ENCODE measurements around the gene SCYGR5. TPM values are rescaled to one million over a fixed set of nuclear protein-coding genes. Genes with fewer than 3 reads are reported as not detected.

The SCYGR5 gene
- total RNA-seq, 2 donors from 2014 or later = not detected

DNA sequence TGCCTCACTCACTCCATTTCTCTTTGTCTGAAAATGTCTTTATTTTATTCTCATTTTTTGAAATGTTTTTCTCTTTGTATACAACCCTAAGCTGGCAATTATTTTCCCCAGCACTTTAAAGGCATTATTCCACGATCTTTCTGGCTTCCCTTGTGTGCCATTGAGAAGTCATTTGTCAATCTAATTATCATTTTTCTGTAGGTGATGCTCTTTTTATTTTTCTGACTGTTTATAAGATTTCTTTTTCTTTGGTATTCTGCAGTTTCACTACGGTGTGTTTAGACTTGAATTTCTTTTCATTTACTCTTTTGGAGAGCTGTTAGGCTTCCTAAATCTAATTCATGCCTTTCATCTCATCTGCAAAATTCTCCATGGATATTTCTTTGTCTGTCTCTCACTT, 41.2 kb upstream of the SCYGR5 start:
- DNase-seq = no peak
- H3K27me3 Mint-ChIP-seq (ENCODE audit: insufficient read depth) = no peaks in the 10 kb centered on the region
- 85% methylated on average over 2 of the region's 2 CpGs; no CpG with 5 or more reads in 1 of the 2 experiments for WGBS, 2 experiments (ENCODE audit: insufficient coverage in 1 of 2, insufficient read length in 1 of 2)
- no peak overlapping the region for H3K27ac Mint-ChIP-seq
- Histone ChIP-seq H3K9me3 (ENCODE audit: control insufficient read depth, low read length) (no peaks in the 10 kb centered on the region), H3K4me3 (ENCODE audit: low read length) (no peak overlapping the region), H3K27me3 (ENCODE audit: control insufficient read depth, insufficient read depth, low read length, poor library complexity, severe bottlenecking) (no peaks in the 10 kb centered on the region), H3K27ac (ENCODE audit: low read depth, low read length) (no peak overlapping the region), H3K36me3 (ENCODE audit: control insufficient read depth, insufficient read depth, low read length) (no peaks in the 10 kb centered on the region), H3K4me1 (ENCODE audit: control insufficient read depth, insufficient read depth, low read length) (no peaks in the 10 kb centered on the region), H3K9ac (ENCODE audit: extremely low read depth, low read length, poor library complexity, severe bottlenecking) (no peak overlapping the region)
- no peak overlapping the region for H3K4me3 Mint-ChIP-seq
- H3K36me3 Mint-ChIP-seq (ENCODE audit: low read depth) = no peaks in the 10 kb centered on the region
- H3K9me3 Mint-ChIP-seq = peaks cover 2% of the 10 kb centered on the region
- TF ChIP-seq, protein P1, sequence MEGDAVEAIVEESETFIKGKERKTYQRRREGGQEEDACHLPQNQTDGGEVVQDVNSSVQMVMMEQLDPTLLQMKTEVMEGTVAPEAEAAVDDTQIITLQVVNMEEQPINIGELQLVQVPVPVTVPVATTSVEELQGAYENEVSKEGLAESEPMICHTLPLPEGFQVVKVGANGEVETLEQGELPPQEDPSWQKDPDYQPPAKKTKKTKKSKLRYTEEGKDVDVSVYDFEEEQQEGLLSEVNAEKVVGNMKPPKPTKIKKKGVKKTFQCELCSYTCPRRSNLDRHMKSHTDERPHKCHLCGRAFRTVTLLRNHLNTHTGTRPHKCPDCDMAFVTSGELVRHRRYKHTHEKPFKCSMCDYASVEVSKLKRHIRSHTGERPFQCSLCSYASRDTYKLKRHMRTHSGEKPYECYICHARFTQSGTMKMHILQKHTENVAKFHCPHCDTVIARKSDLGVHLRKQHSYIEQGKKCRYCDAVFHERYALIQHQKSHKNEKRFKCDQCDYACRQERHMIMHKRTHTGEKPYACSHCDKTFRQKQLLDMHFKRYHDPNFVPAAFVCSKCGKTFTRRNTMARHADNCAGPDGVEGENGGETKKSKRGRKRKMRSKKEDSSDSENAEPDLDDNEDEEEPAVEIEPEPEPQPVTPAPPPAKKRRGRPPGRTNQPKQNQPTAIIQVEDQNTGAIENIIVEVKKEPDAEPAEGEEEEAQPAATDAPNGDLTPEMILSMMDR (conservative IDR thresholded peaks at IDR 0.05) = no peak
- no peaks in the 10 kb centered on the region for H3K4me1 Mint-ChIP-seq

DNA sequence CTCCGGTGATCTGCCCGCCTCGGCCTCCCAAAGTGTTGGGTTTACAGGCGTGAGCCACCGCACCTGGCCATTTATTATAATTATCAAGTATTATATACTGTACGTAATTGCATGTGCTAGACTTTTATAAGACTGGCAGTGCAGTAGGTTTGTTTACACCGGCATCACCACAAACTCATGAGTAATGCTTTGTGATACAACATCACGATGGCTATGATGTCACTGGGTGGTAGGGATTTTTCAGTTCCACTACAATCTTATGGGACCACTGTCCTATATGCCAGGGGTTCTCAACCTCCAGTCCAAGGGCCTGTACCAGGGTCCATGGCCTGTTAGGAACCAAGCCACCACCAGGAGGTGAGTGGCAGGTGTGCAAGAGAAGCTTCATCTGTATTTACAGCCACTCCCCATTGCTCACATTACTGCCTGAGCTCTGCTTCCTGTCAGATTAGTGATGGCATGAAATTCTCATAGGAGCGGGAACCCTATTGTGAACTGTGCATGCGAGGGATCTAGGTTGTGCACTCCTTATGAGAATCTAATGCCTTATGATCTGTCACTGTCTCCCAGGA, 39.9 kb upstream of the SCYGR5 start:
- Mint-ChIP-seq H3K27me3 (ENCODE audit: insufficient read depth) (no peaks in the 10 kb centered on the region), H3K4me3 (no peak overlapping the region), H3K36me3 (ENCODE audit: low read depth) (no peaks in the 10 kb centered on the region), H3K9me3 (peaks cover 2% of the 10 kb centered on the region), H3K4me1 (no peaks in the 10 kb centered on the region), H3K27ac (no peak overlapping the region)
- Histone ChIP-seq H3K36me3 (ENCODE audit: control insufficient read depth, insufficient read depth, low read length) (no peaks in the 10 kb centered on the region), H3K27ac (ENCODE audit: low read depth, low read length) (no peak overlapping the region), H3K9ac (ENCODE audit: extremely low read depth, low read length, poor library complexity, severe bottlenecking) (no peak overlapping the region), H3K9me3 (ENCODE audit: control insufficient read depth, low read length) (no peaks in the 10 kb centered on the region), H3K4me1 (ENCODE audit: control insufficient read depth, insufficient read depth, low read length) (no peaks in the 10 kb centered on the region), H3K27me3 (ENCODE audit: control insufficient read depth, insufficient read depth, low read length, poor library complexity, severe bottlenecking) (no peaks in the 10 kb centered on the region), H3K4me3 (ENCODE audit: low read length) (no peak overlapping the region)
- DNase-seq = no peak
- TF ChIP-seq, protein P1 (conservative IDR thresholded peaks at IDR 0.05) = peak; percentile 12
- 84 to 93% methylated on average over 5 to 10 of the region's 10 CpGs for WGBS, 2 experiments (ENCODE audit: insufficient coverage in 1 of 2, insufficient read length in 1 of 2)

DNA sequence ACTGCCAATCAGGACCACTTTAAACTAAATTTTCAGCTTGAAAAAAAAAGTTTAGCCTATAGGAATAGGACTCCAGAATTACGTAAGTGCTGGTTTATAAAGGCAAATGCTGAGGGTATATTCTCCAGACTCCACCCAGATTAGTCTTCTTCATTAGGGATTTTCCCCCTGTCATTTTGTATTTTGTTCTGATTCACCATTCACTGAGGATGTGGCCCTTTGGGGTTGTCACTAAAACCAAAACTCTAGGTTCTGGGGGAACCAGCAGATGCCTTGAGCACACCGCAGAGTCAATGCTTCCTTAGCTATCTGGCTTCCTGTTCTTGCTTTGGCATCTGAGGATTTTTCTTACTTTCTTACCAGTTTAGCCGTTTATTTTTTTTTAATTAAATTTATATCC, 38.8 kb upstream of the SCYGR5 start:
- Mint-ChIP-seq H3K27ac (no peak overlapping the region), H3K9me3 (peaks cover 2% of the 10 kb centered on the region), H3K27me3 (ENCODE audit: insufficient read depth) (no peaks in the 10 kb centered on the region), H3K4me1 (no peaks in the 10 kb centered on the region), H3K4me3 (no peak overlapping the region), H3K36me3 (ENCODE audit: low read depth) (no peaks in the 10 kb centered on the region)
- H3K9ac ChIP-seq (ENCODE audit: extremely low read depth, low read length, poor library complexity, severe bottlenecking) = no peak overlapping the region
- H3K9me3 ChIP-seq (ENCODE audit: control insufficient read depth, low read length) = no peaks in the 10 kb centered on the region
- no peak overlapping the region for H3K27ac ChIP-seq (ENCODE audit: low read depth, low read length)
- H3K36me3 ChIP-seq (ENCODE audit: control insufficient read depth, insufficient read depth, low read length) = no peaks in the 10 kb centered on the region
- no peak overlapping the region for H3K4me3 ChIP-seq (ENCODE audit: low read length)
- no peak for DNase-seq
- 84 to 100% methylated on average over 2 of the region's 3 CpGs for WGBS, 2 experiments (ENCODE audit: insufficient coverage in 1 of 2, insufficient read length in 1 of 2)
- no peaks in the 10 kb centered on the region for H3K27me3 ChIP-seq (ENCODE audit: control insufficient read depth, insufficient read depth, low read length, poor library complexity, severe bottlenecking)
- TF ChIP-seq, protein P1 (conservative IDR thresholded peaks at IDR 0.05) = no peak
- no peaks in the 10 kb centered on the region for H3K4me1 ChIP-seq (ENCODE audit: control insufficient read depth, insufficient read depth, low read length)

Data from endodermal cell (in vitro differentiated cells).